Measurements from ENCODE around the gene PTMA. TPM values are rescaled to one million over a fixed set of nuclear protein-coding genes. Genes with fewer than 3 reads are reported as not detected.

The PTMA gene
- total and polyA plus RNA-seq, 2 of the 4 experiments (the other 2 are of a cell fraction): 380 to 742 TPM

- Histone ChIP-seq H2BK5ac (ENCODE audit: low read depth, low read length, poor library complexity, severe bottlenecking) (no peak overlapping the region), H2BK120ac (ENCODE audit: low read depth, low read length) (no peak overlapping the region), H4K5ac (ENCODE audit: low read depth, low read length) (no peak overlapping the region), H3K79me1 (ENCODE audit: low read depth in 1 of 2, low read length in 2 of 2) (peaks cover 2 to 16% of the 10 kb centered on the region in 2 experiments; a peak in 3 of 4 replicates), H3K4me1 (ENCODE audit: control insufficient read depth, insufficient read depth, low read length) (peaks cover 5% of the 10 kb centered on the region), H3K36me3 (ENCODE audit: control insufficient read depth, insufficient read depth, low read length) (no peaks in the 10 kb centered on the region), H4K91ac (ENCODE audit: insufficient read depth, low read depth, low read length) (no peak overlapping the region), H3K9ac (ENCODE audit: low read depth, low read length) (no peak overlapping the region), H2AK9ac (replicated peaks; ENCODE audit: low read depth, low read length, poor library complexity) (peak overlapping the region; percentile 67), H2BK15ac (ENCODE audit: low read depth, low read length) (no peak overlapping the region), H3K4me3 (ENCODE audit: insufficient read depth, low read depth, low read length) (no peak overlapping the region), H3K56ac (ENCODE audit: extremely low read depth, insufficient read depth, low read length) (no peak overlapping the region), H3K14ac (replicated peaks; ENCODE audit: low read depth, low read length) (no peak overlapping the region), H2AFZ (replicated peaks; ENCODE audit: low read length, poor library complexity) (no peak overlapping the region), H3K4ac (ENCODE audit: low read depth, low read length) (no peak overlapping the region), H4K20me1 (ENCODE audit: insufficient read depth, low read length) (no peaks in the 10 kb centered on the region), H3K23ac (ENCODE audit: low read depth, low read length) (no peak overlapping the region), H3K4me2 (ENCODE audit: low read depth, low read length) (no peak overlapping the region), H3K18ac (ENCODE audit: low read depth, low read length) (no peak overlapping the region), H3K27me3 (ENCODE audit: control insufficient read depth, insufficient read depth, low read length) (no peaks in the 10 kb centered on the region), H3K27ac (ENCODE audit: insufficient read depth, low read length) (no peak overlapping the region), H4K8ac (ENCODE audit: low read depth in 2 of 2, low read length in 2 of 2) (no peak overlapping the region), H3K9me3 (ENCODE audit: control insufficient read depth, insufficient read depth, low read length) (no peaks in the 10 kb centered on the region), H2AK5ac (ENCODE audit: low read depth, low read length) (no peak overlapping the region), H3K9me1 (ENCODE audit: insufficient read depth, low read length) (no peaks in the 10 kb centered on the region), H2BK20ac (ENCODE audit: low read depth, low read length) (no peak overlapping the region)
- no peak for TF ChIP-seq RFX5 (IDR thresholded peaks at IDR 0.05; ENCODE audit: low read depth, low read length)
- TF ChIP-seq NFE2L2 (IDR thresholded peaks at IDR 0.05; ENCODE audit: low read depth, low read length): no peak
- no peak for TF ChIP-seq POLR2A (IDR thresholded peaks at IDR 0.05; ENCODE audit: low read depth, low read length)
- TF ChIP-seq, protein P1, sequence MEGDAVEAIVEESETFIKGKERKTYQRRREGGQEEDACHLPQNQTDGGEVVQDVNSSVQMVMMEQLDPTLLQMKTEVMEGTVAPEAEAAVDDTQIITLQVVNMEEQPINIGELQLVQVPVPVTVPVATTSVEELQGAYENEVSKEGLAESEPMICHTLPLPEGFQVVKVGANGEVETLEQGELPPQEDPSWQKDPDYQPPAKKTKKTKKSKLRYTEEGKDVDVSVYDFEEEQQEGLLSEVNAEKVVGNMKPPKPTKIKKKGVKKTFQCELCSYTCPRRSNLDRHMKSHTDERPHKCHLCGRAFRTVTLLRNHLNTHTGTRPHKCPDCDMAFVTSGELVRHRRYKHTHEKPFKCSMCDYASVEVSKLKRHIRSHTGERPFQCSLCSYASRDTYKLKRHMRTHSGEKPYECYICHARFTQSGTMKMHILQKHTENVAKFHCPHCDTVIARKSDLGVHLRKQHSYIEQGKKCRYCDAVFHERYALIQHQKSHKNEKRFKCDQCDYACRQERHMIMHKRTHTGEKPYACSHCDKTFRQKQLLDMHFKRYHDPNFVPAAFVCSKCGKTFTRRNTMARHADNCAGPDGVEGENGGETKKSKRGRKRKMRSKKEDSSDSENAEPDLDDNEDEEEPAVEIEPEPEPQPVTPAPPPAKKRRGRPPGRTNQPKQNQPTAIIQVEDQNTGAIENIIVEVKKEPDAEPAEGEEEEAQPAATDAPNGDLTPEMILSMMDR (conservative IDR thresholded peaks at IDR 0.05; ENCODE audit: low read depth, low read length): no peak
- no peak for TF ChIP-seq MXI1 (IDR thresholded peaks at IDR 0.05; ENCODE audit: borderline replicate concordance, low read depth, low read length)
- TF ChIP-seq USF2 (IDR thresholded peaks at IDR 0.05; ENCODE audit: low read depth, low read length): no peak
- no peak for TF ChIP-seq RCOR1 (IDR thresholded peaks at IDR 0.05; ENCODE audit: insufficient replicate concordance, low read length)
- no peak for TF ChIP-seq CHD1 (IDR thresholded peaks at IDR 0.05; ENCODE audit: low read depth, low read length)
- TF ChIP-seq MAZ (IDR thresholded peaks at IDR 0.05; ENCODE audit: borderline replicate concordance, low read depth, low read length): no peak
- TF ChIP-seq MAFK (IDR thresholded peaks at IDR 0.05; ENCODE audit: low read depth, low read length): no peak
- no peak for TF ChIP-seq BHLHE40 (IDR thresholded peaks at IDR 0.05; ENCODE audit: low read depth, low read length)
- no peak for TF ChIP-seq CEBPB (IDR thresholded peaks at IDR 0.05; ENCODE audit: low read depth, low read length)
- no peak for TF ChIP-seq RAD21 (IDR thresholded peaks at IDR 0.05; ENCODE audit: low read length)
- TF ChIP-seq FOS (IDR thresholded peaks at IDR 0.05; ENCODE audit: low read depth, low read length): no peak
- TF ChIP-seq SMC3 (IDR thresholded peaks at IDR 0.05; ENCODE audit: low read depth, low read length): no peak
- ChIA-PET CTCF (interaction anchor here (1.3 to 1.4 kb wide), 2 partner anchors 8 to 31 kb away, joined by 3 to 9 read pairs; no protein-coding TSS in a partner anchor), POLR2A (ENCODE audit: unreplicated experiment) (no interaction called here)
- DNase-seq (no peak), ATAC-seq (ENCODE audit: low read depth) (no peak)
- in situ Hi-C loops (cut with MboI; ENCODE audit: low sequenced_read_pairs): no loop called here
- intact Hi-C loops (cut with micrococcal nuclease): no loop called here
- 100% methylated on average over 2 of the region's 8 CpGs; no CpG with 5 or more reads in 1 of the 2 experiments for WGBS, 2 experiments (ENCODE audit: extremely low coverage in 2 of 2, insufficient read length in 1 of 2)
- dilution Hi-C loops (cut with HindIII; ENCODE audit: low sequenced_read_pairs, unreplicated experiment): no loop called here
- BruUV-seq (replicated peaks): no TSS peak
Observed at GRCh38 chr2:231683292-231684235, 24.8 kb upstream of the PTMA start.

All from IMR-90 (cell line).